HG03520 (cell line): ENCODE measurements around the gene NDUFB10.

Source experiments
- ATAC-seq: cut with Tn5 transposase; IDR thresholded peaks from one replicate; pipeline ENCODE4 v1.9.1; 2021; ENCODE audit warnings: mild to moderate bottlenecking, moderate library complexity; ENCODE audit not compliant: unreplicated experiment

NDUFB10 gene

DNA sequence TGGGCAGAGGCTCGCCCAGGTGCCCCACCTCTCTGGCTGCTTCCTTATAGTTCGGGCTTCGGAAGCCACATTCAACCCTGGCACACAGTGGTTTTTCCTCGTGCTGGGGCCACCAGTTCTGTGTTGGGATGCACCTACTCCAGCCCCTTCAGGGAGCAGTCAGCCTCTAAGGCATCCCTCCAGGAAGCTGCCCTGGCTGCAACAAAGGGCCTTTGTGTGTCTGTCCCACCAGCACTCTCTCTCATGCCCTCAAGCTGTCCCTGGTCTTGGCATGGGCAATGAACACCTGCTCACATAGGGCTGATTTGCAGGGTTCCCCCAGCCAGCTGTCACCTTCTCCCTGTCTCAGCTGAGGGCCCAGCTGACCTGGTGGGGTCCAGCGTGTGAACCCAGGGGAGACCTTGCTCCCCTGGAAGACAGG lies 22.7 kb downstream of the NDUFB10 start:
- ATAC-seq: no peak

DNA sequence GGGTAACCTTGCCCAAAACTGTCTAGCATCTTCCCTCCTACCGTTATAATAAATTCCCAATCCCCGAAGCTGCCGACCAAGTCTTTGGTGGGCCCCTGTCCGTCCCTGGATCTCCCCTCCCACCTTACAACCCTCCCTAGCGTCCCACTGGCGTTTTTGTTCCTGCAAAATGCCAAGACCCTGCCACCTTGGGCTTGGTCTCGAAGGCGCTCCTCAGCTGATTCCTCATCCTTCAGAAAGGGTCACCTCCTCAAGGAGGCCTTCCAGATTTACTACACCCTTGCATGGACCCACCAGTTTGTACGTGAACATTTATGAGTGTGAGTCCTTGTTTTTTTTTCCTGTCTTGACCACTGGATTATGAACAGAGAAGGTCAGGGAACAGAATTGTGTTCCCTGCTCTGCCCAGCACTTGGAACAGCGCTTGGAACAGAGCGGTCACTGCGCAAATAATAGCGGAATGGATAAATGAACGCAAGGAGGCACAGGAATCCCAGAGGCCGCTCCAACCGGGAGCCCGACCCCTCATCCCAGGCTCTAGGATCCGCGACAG lies 23.7 kb downstream of the NDUFB10 start:
- ATAC-seq: no peak

DNA sequence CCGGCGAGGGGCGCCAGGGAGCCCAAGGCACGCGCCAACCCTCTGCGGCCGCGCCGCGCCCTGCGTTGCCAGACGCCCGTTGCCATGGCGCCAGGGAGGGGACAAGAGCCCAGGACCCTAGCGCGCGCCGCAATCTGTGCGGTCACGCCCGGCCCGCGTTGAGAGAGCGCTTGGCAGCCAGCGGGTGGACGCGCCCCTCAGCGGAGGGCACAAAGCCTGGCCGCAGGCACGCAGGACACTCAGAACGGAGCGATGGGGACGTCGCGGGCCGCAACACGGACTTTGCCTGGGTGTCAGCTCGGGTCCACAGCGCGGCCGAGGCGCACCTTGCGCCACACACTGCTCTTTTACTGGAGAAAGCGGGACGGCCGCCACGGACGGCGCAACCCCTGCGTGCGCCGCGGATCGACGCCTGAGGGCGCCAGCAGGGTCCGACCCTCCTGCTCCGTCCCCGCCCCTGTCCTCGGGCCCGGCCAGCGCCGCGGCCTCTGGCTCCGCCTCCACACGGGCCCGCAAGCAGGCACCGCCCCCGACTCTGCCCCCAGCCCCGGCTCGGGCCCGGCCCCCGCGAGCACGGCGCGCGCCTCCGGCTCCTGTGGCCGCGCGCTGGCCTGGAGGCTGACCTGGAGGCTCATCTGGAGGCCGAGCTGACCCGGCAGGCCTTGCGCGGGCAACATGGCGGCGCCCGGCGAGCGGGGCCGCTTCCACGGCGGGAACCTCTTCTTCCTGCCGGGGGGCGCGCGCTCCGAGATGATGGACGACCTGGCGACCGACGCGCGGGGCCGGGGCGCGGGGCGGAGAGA lies 24.4 kb downstream of the NDUFB10 start, which contains the start of gene GFER:
TSS of gene GFER (plus strand) at position 650 of the 803 bp plus-strand sequence. CDS start at position 676, 26 bp downstream.
- ATAC-seq: peak; percentile 62

DNA sequence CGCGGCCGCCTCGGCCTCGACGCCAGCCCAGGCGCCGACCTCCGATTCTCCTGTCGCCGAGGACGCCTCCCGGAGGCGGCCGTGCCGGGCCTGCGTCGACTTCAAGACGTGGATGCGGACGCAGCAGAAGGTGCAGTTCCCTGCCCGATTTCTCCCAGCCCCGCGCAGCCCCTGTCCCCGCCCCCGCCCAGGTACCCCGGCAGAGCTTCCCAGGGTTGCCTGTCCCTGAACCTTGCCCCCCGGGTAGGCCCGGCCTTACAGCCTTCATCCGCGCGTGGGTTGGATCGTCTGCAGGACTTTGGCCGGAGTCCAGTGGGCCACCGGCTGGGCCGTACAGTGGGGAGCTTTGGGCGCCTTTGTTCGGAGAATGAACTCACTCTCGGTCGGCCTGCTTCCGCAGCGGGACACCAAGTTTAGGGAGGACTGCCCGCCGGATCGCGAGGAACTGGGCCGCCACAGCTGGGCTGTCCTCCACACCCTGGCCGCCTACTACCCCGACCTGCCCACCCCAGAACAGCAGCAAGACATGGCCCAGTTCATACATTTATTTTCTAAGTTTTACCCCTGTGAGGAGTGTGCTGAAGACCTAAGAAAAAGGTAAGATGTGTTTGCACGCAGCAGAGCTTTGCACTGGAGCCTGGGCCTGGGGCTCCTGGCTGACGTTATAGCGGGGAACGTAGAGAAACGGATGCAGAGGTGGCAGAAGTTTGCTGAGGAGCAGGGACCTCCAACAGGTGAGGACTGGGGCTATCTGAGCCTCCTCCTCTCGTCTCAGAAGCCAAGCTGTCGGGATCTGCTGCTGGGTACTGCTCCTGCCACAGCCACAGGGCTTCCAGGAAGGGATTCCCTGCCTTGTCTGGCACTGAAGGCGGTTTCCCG lies 25.2 kb downstream of the NDUFB10 start:
- ATAC-seq: no peak

DNA sequence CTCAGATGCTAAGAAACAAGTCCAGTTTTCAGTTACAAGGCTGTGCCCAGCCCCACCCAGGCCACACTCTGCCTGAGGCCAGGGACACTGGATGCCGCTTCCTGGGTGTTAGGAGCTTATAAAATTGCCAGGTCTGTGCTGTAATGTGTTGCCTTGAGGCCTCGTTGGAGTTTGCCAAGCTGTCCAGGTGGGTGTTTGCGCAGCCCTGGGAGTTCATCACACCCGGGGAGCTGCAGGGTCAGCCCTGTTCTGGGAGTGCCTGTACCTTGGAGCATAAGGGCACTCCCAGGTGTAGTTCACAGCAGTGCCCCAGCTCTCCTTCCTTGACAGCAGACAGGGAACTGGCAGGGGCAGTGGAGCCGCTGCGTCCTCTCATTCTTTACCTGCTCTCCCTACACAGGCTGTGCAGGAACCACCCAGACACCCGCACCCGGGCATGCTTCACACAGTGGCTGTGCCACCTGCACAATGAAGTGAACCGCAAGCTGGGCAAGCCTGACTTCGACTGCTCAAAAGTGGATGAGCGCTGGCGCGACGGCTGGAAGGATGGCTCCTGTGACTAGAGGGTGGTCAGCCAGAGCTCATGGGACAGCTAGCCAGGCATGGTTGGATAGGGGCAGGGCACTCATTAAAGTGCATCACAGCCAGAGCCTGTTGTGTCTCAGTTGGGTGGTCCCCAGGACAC lies 26.3 kb downstream of the NDUFB10 start:
- ATAC-seq: no peak

DNA sequence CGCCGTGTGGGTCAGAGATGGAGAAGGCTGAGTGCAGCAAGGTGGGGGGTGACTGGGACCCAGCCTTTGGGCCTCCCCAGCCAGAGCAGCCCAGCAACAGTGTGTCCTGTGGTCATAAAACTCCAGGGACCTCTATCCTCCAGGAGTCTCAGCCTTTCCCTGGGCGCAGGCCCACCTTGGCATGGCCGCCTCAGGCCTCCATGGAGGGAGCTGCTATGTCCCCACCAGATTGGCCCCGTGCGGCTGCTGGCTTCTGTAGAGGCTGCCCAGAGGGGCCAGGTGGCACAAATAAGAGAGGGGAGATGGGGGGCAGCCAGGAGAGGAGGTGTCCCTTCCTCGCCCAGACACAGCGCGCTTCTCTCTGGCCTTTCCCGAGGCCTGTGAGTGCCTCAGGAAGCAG lies 27.9 kb downstream of the NDUFB10 start:
- no peak for ATAC-seq

DNA sequence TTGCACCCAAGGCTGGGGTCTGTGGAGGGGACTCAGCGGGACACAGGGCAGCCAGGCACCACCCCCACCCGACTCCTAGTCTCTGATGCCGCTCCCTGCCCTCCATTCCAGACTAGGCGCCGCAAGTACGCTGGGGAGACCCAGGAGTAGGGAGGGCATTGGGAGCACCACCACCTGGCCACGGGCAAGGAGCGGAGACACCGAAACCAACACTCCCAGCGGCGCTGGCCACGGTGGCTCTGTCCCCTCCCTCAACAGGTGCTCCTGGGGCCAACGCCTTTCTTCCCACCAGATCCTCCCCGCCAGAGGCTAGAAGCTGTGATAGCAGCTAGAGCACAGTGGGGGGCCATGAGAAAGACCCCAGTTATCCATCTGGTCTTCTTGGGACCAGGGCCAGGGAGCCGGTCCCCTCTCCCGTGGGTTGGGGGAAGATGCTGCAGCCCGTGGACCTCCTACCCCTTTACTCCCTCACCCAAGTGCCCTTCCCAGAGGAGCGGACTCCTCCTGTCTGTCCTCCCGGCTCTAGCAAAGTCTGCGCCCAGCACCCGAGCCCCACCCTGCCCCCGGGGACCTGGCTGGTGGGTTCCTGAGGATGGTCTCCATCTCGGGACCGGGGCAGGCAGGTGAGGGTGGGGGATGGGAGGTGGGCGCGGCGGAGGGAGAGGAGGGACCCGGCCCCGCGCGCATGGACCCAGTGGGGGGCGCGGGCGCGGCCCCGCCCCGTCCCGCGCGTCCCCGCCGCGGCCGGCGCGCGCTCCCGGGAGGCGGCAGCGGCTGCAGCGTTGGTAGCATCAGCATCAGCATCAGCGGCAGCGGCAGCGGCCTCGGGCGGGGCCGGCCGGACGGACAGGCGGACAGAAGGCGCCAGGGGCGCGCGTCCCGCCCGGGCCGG lies 30.1 kb downstream of the NDUFB10 start, which contains the start of gene SYNGR3:
TSS of gene SYNGR3 (plus strand) at position 762 of the 892 bp plus-strand sequence. CDS start 133 bp downstream, outside the sequence.
- no peak for ATAC-seq

DNA sequence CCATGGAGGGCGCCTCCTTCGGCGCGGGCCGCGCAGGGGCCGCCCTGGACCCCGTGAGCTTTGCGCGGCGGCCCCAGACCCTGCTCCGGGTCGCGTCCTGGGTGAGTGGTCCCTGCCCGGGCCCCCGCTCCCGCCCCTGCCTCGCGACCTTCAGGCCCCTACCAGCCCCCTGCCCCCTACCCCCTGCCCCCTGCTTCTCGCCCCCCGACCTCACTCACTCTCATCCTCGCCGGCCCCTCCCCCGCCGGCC lies 30.7 kb downstream of the NDUFB10 start:
- ATAC-seq: no peak

DNA sequence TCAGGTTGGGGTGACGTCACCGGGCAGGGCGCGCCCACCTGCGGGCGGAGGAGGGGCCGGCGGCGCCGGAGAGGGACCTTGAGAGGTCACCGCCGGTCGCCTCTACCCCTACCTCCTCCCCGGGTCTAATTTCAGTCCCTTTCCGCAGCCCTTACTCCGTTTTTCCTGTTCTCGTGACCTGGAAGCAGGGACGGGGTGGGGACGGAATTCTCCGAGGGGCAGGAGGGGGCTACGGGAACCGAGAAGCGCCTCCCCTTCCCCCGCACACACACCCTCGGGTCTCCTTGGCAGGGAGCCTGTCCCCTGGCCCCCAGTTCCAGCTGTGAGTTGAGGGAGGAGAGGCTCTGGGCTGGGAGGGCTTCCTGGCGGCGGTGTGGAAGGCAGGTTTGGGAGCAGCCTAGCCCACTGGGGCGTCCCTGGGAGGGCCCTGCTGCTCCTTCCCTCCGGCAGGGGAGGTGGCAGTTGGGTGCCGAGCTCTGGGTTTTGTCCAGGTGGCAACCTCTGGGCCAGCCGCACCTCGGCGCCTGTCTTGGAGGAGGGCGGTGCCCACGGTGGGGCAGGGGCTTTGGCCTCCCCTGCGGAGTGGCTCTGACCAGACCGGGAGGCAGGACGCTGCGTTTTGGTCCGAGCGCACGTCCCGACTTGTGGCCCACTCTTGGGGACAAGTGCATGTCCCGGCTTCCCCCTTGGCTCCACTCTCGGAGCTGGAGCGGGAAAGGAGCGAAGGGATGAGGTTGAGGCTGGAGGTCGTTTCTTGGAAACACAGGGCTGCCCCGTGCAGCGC lies 31.2 kb downstream of the NDUFB10 start:
- no peak for ATAC-seq

DNA sequence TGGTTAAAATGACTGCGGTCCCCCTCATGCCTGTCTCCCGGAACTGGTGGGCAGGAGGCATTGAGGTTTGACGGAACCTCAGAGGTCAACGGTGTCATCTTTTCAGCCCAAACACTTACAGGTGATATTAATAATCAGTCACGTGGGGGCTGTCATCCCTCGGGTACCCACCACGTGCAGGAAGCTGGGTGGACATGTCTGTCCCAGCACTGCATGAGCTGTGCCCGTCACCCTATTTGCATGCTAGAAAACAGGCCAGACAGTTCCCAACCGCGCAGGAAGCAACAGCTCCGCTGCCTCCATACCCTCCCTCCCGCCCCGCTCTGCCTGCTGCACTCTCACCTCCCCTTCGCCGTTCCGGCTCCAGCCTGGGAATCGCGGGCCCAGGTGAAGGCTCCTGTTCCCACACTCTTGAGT lies 31.8 kb downstream of the NDUFB10 start:
- ATAC-seq: peak; percentile 36

DNA sequence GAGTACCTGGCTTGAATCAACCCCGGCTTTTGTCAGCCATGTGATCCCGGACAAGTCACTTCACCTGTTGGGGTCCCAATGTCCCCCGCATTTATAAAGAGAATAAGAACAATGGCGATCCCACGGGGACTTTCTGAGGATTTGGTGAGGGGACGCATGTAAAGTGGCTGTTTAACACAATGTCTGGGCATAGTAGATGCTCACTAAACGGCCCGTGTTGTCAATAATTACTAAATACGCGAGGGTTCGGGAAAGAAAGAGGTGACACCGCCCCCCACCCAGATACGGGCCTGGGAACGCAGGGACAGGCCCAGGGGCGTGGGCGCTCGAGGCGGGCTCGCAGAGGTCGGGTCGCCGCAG lies 32.2 kb downstream of the NDUFB10 start:
- no peak for ATAC-seq

DNA sequence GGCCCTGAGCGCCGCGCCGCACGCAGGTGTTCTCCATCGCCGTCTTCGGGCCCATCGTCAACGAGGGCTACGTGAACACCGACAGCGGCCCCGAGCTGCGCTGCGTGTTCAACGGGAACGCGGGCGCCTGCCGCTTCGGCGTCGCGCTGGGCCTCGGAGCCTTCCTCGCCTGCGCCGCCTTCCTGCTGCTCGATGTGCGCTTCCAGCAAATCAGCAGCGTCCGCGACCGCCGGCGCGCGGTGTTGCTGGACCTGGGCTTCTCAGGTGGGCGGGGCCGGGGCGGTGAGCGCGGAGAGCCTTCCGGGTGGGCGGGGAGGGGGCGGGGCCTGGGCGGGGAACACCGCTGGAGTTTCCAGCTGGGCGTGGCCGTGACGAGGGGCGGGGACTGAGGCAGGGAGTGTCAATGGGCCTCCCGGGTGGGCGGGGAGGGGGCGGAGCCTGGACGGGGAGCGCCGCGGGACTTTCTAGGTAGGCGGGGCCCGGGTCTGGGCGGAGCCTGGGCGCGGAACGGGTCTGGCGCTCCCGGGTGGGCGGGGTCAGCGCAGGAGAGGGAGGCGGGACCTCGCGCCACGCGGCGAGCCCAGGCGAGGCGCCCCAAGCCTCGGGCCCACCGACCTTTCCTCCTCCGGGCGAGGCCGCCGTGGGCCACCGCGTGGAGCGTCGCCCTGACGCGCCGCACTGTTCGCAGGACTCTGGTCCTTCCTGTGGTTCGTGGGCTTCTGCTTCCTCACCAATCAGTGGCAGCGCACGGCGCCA lies 32.8 kb downstream of the NDUFB10 start:
- ATAC-seq: peak; percentile 52

DNA sequence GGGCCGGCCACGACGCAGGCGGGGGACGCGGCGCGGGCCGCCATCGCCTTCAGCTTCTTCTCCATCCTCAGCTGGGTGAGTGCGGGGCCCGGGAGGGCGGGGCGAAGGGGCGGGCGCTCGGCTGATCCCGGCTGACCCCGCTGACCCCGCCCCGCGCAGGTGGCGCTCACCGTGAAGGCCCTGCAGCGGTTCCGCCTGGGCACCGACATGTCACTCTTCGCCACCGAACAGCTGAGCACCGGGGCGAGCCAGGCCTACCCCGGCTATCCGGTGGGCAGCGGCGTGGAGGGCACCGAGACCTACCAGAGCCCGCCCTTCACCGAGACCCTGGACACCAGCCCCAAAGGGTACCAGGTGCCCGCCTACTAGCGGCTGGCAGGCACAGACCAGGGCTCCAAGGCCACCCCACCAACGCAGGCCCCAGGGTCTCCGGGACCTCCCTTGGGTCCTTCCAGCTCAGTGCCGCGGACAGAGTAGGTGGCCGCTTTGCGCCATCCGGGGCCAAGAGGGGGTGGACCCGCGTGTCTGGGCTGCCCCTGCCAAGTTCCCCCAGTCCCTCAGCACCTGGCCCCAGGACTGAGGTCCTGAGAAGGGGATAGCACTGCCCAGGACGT lies 33.5 kb downstream of the NDUFB10 start:
- ATAC-seq: no peak

DNA sequence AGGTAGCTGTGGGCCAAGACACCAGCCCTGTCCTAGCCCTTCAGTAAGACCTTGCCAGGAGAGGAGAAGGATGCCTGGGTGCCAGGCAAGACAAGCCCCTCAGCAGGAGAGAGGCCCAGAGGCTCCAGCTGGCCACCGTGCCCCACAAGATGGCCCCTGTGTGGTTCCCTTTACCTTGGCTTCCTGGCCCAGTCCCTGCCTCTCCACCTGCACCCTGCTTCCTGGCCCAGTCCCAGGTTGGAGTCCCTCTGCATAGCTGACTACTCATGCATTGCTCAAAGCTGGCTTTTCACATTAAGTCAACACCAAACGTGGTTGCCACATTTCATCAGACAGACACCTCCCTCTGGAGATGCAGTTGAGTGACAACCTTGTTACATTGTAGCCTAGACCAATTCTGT lies 34.4 kb downstream of the NDUFB10 start:
- ATAC-seq: no peak

DNA sequence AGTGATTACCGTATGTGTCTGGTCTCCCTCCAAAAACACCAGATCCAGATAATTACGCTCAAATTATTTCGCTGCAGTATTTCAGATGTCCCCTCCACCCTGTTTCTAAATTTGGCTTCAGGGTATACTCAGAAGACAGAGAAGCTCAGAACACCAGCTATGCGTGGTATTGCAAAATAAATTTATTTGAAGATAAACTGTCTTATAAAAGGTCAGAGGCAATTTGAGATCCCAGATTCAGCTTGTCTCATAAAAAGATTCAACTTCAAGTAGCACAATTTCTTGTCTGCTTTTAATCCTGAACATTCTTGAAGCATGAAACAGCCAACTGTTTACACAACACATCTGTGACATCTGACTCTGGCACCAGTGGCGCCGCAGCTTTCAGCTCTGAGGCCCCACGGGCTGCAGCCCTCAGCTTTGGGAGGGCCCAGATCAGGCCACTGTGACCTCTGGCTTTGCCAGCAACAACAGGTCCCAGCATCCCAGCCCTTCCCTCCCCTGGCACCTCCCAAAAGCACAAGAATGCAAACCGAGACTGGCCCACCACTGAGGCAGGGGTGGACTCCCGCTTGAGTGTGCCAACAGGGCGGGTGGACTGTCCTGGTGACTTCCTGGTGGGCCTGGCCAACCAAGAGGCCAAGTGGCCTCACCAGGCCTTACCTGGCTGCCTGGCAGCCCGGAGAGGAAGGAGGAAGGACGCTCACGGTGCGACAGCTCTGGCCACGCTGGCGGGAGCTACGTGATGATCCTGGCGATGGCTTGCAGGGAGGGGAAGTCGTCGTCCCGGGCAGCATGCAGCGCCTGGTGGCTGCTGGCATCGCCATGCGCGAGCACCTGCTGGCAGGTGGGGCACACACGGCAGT lies 38.4 kb downstream of the NDUFB10 start:
- ATAC-seq: no peak

DNA sequence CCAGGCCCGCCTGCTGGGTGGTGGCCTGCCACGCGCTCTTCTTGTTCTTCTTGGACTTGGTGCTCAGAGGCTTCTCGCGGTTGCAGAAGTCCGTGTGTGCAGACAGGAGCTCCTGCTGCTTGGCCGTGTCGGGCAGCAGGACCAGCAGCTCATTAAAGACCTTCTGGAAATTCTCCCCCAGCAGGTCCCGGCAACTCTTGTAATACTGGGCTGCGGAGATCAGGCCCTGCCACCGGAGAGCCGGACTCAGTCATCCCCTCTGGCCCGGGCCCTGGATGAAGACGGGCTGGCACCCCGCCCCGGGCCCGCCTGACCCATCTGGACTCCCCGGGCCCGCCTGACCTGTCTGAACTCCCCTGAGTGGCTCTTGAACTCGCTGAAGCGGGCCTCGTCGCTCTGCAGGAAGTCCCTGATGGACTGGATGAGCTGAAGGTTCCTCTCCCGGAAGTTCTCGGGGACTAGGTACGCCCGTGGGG lies 39.1 kb downstream of the NDUFB10 start:
- ATAC-seq: no peak
